Nephron (organoid): ENCODE measurements around the gene AHCTF1.

Experiments used
- H3K27ac Mint-ChIP-seq, 3 experiments: 2 replicates each; pipeline ENCODE4 v1.8.0; 2020; ENCODE audit warnings: mixed read lengths in 3 of 3, mild to moderate bottlenecking in 2 of 3, moderate library complexity in 1 of 3
- H3K27me3 Mint-ChIP-seq: 2 replicates; pipeline ENCODE4 v1.8.0; 2021; ENCODE audit warnings: low read depth, mild to moderate bottlenecking, moderate library complexity, mixed read lengths
- H3K36me3 Mint-ChIP-seq: 2 replicates; pipeline ENCODE4 v1.8.0; 2020; ENCODE audit warnings: low read depth, mixed read lengths
- H3K4me1 Mint-ChIP-seq: 2 replicates; pipeline ENCODE4 v1.8.0; 2020; ENCODE audit warnings: mixed read lengths
- H3K4me3 Mint-ChIP-seq, 3 experiments: 2 replicates each; pipeline ENCODE4 v1.8.0; 2020; ENCODE audit warnings: mild to moderate bottlenecking in 3 of 3, mixed read lengths in 3 of 3, moderate library complexity in 2 of 3
- H3K9me3 Mint-ChIP-seq: 2 replicates; pipeline ENCODE4 v1.8.0; 2020; ENCODE audit warnings: mixed read lengths
- CTCF ChIP-seq, 3 experiments: fragments of 200-600 bp; sonication (generic); IDR thresholded peaks; one replicate each; pipeline ENCODE4 v1.5.0; 2021; ENCODE audit warnings: antibody characterized with exemption in 3 of 3; ENCODE audit not compliant: unreplicated experiment in 3 of 3

AHCTF1 gene

DNA sequence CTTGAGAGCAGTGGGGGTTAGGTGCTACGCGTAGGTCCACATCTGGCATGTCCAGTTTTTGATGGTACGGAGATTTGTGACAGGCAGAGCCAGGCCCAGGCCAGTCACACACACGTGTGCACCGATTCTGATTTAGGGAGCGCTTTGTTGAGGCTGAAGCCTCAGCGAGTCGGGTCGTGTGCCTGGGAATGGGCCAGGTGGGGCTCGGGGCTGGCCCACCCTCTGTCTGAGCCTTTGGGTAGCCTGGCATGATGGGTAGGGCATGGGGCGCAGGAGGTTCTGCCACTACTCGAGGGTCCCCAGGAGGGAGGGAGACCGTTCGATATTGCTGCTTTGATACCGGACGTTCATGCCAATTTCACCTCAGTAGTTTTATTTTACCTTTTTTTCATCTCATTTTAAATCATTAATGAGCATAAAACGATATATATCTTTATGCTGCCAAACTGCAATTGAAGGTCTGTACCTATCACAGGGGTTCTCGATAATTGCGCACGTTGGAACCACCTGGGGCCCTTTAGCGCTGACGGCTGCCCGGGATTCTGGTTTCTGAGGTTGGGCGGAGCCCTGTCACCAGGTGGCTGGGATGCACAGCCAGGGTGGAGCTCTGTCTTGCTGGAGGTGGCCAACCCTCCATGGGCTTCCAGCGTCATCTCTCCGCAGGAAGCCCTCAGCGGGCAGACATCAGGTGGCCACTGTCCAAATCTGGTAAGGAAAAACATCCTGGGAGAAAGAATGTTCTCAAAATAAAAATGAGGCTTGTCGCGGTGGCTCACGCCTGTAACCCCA, 135.6 kb downstream of the AHCTF1 start:
- H3K27ac Mint-ChIP-seq, result no peak overlapping the region
- no peak for TF ChIP-seq CTCF (IDR thresholded peaks at IDR 0.05; ENCODE audit: unreplicated experiment in 3 of 3)
- peaks cover 47% of the 10 kb centered on the region for H3K4me1 Mint-ChIP-seq
- H3K27me3 Mint-ChIP-seq, result peaks cover 4% of the 10 kb centered on the region
- peaks cover 6% of the 10 kb centered on the region for H3K36me3 Mint-ChIP-seq
- H3K9me3 Mint-ChIP-seq, result no peaks in the 10 kb centered on the region
- H3K4me3 Mint-ChIP-seq, result no peak overlapping the region

DNA sequence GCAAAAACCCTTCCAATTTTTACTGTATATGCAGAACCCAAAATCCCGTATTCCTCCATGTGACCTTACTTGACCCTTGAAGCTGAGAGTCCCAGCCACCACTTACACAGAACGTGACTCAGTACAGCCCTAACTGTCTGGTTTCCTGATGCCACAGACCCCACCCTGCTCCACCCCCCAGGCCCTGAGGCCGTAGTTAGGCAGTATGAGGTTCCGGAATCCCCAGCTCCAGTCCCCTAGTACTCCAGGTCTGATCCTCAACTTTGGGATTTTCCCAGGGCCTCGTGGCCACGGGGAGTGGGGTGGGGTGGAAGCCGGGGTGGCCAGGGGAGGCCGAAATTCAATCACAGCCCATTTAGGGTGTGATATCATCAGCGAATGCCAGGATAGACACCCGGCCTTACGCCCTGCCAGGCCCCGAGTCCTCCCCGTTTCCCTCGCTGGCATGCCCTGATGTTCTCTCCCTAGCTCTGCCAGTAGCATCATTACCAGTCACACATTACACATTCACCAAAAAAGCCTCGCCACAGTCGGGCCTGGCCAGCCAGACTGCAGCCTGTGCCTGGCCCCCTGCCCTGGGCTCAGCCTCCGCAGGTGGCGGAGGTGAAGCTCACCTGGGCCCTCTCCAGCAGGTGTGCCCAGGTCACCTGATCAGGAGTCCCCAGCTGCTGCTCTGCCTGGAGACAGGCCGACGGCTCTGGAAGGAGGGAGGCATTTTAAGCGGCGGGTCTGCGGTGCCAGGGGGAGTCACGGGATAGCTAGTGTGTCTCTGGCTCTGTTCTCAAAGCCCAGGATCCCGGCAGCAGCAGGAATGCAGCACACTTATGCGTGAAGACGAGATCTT, 136.7 kb downstream of the AHCTF1 start:
- Mint-ChIP-seq H3K4me3 (no peak overlapping the region), H3K9me3 (no peaks in the 10 kb centered on the region), H3K36me3 (peaks cover 6% of the 10 kb centered on the region), H3K27me3 (peaks cover 4% of the 10 kb centered on the region), H3K4me1 (peaks cover 43% of the 10 kb centered on the region), H3K27ac (no peak overlapping the region)
- TF ChIP-seq CTCF (IDR thresholded peaks at IDR 0.05; ENCODE audit: unreplicated experiment in 3 of 3), result no peak

- TF ChIP-seq CTCF (IDR thresholded peaks at IDR 0.05; ENCODE audit: unreplicated experiment in 3 of 3), result no peak
- Mint-ChIP-seq H3K9me3 (no peaks in the 10 kb centered on the region), H3K4me3 (no peak overlapping the region), H3K36me3 (peaks cover 6% of the 10 kb centered on the region), H3K4me1 (peaks cover 41% of the 10 kb centered on the region), H3K27me3 (peaks cover 4% of the 10 kb centered on the region), H3K27ac (no peak overlapping the region)
Measured at GRCh38 chr1:246794048-246794827, 137.5 kb downstream of the AHCTF1 start.

DNA sequence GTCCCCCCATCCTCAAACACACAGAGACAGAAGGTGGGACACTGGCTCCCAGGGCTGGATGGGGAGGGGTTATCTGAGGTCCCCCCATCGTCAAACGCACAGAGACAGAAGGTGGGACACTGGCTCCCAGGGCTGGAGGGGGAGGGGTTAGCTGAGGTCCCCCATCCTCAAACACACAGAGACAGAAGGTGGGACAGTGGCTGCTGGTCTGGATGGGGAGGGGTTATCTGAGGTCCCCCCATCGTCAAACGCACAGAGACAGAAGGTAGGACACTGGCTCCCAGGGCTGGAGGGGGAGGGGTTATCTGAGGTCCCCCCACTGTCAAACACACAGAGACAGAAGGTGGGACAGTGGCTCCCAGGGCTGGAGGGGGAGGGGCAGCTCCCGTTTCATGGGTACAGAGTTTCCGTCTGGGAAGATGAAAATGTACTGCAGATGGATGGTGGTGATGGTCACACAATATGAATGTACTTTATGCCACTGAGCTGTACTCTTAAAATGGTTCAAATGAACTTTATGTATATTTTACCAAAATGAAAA, 138.3 kb downstream of the AHCTF1 start:
- Mint-ChIP-seq H3K9me3 (no peaks in the 10 kb centered on the region), H3K27ac (no peak overlapping the region), H3K27me3 (peaks cover 4% of the 10 kb centered on the region), H3K4me1 (peaks cover 38% of the 10 kb centered on the region), H3K36me3 (peaks cover 6% of the 10 kb centered on the region), H3K4me3 (no peak overlapping the region)
- TF ChIP-seq CTCF (IDR thresholded peaks at IDR 0.05; ENCODE audit: unreplicated experiment in 3 of 3), result no peak

GRCh38 chr1:246792603-246793002, 139.1 kb downstream of the AHCTF1 start:
- no peaks in the 10 kb centered on the region for H3K9me3 Mint-ChIP-seq
- no peak for TF ChIP-seq CTCF (IDR thresholded peaks at IDR 0.05; ENCODE audit: unreplicated experiment in 3 of 3)
- peaks cover 4% of the 10 kb centered on the region for H3K27me3 Mint-ChIP-seq
- H3K27ac Mint-ChIP-seq, result no peak overlapping the region
- H3K36me3 Mint-ChIP-seq, result peaks cover 6% of the 10 kb centered on the region
- peaks cover 35% of the 10 kb centered on the region for H3K4me1 Mint-ChIP-seq
- H3K4me3 Mint-ChIP-seq, result no peak overlapping the region
